H9 (cell line): Measurements from ENCODE around the gene LINC00632. TPM values are rescaled to one million over a fixed set of nuclear protein-coding genes. Genes with fewer than 3 reads are reported as not detected.

Experiments used
- DNase-seq: peaks from one replicate; pipeline ENCODE4 v3.0.0-alpha.2; 2017
- H2AFZ ChIP-seq: one replicate; pipeline ENCODE4 v1.6.1; 2013; ENCODE audit warnings: mild to moderate bottlenecking, low read length, control low read depth, moderate library complexity
- H2AK5ac ChIP-seq: 2 replicates; pipeline ENCODE4 v1.6.1; 2013; ENCODE audit warnings: low read length, control low read depth, mixed read lengths; ENCODE audit not compliant: insufficient read length
- H2BK120ac ChIP-seq: one replicate; pipeline ENCODE4 v1.6.1; 2013; ENCODE audit warnings: low read depth, mild to moderate bottlenecking, low read length, control low read depth, inconsistent platforms; ENCODE audit not compliant: poor library complexity, severe bottlenecking
- H2BK12ac ChIP-seq: 2 replicates; pipeline ENCODE4 v1.6.1; 2013; ENCODE audit warnings: low read length, control low read depth, mixed read lengths, low read depth; ENCODE audit not compliant: insufficient read length
- H2BK15ac ChIP-seq: 2 replicates; pipeline ENCODE4 v1.6.1; 2013; ENCODE audit warnings: low read depth, low read length, control low read depth
- H2BK20ac ChIP-seq: one replicate; pipeline ENCODE4 v1.6.1; 2013; ENCODE audit warnings: low read depth, mild to moderate bottlenecking, low read length, control low read depth, inconsistent platforms; ENCODE audit not compliant: poor library complexity, severe bottlenecking
- H2BK5ac ChIP-seq: 2 replicates; pipeline ENCODE4 v1.6.1; 2013; ENCODE audit warnings: low read length, control low read depth, mixed read lengths; ENCODE audit not compliant: insufficient read length
- H3K14ac ChIP-seq: 2 replicates; pipeline ENCODE4 v1.6.1; 2013; ENCODE audit warnings: low read length, control low read depth; ENCODE audit not compliant: insufficient read depth
- H3K18ac ChIP-seq: 2 replicates; pipeline ENCODE4 v1.6.1; 2013; ENCODE audit warnings: low read depth, mild to moderate bottlenecking, mixed read lengths, low read length, control low read depth; ENCODE audit not compliant: insufficient read length
- H3K23ac ChIP-seq: 2 replicates; pipeline ENCODE4 v1.6.1; 2013; ENCODE audit warnings: low read length, control low read depth, mixed read lengths, low read depth; ENCODE audit not compliant: insufficient read length
- H3K23me2 ChIP-seq: 2 replicates; pipeline ENCODE4 v1.6.1; 2013; ENCODE audit warnings: low read depth, mild to moderate bottlenecking, mixed read lengths, low read length, control low read depth; ENCODE audit not compliant: insufficient read length, poor library complexity, severe bottlenecking
- H3K27ac ChIP-seq: 2 replicates; pipeline ENCODE4 v1.5.1; 2013; ENCODE audit warnings: low read length, control low read depth, mixed read lengths, low read depth; ENCODE audit not compliant: insufficient read length
- H3K27me3 ChIP-seq: 2 replicates; pipeline ENCODE4 v1.6.1; 2013; ENCODE audit warnings: low read length, control low read depth, inconsistent platforms; ENCODE audit not compliant: insufficient read depth
- H3K4ac ChIP-seq: 2 replicates; pipeline ENCODE4 v1.6.1; 2013; ENCODE audit warnings: low read depth, mild to moderate bottlenecking, control low read depth, inconsistent platforms, low read length, moderate library complexity
- H3K4me1 ChIP-seq: 2 replicates; pipeline ENCODE4 v1.6.1; 2013; ENCODE audit warnings: low read length, control low read depth, inconsistent platforms; ENCODE audit not compliant: insufficient read depth
- H3K4me2 ChIP-seq: 2 replicates; pipeline ENCODE4 v1.6.1; 2013; ENCODE audit warnings: low read length, control low read depth, mixed read lengths; ENCODE audit not compliant: insufficient read length, insufficient read depth
- H3K56ac ChIP-seq: 2 replicates; pipeline ENCODE4 v1.6.1; 2013; ENCODE audit warnings: low read depth, mild to moderate bottlenecking, mixed read lengths, low read length, control low read depth; ENCODE audit not compliant: insufficient read length
- H3K79me1 ChIP-seq: 2 replicates; pipeline ENCODE4 v1.6.1; 2013; ENCODE audit warnings: low read depth, mild to moderate bottlenecking, moderate library complexity, low read length, control low read depth, inconsistent platforms; ENCODE audit not compliant: insufficient read depth, poor library complexity, severe bottlenecking
- H3K79me2 ChIP-seq: 2 replicates; pipeline ENCODE4 v1.6.1; 2013; ENCODE audit warnings: low read length, control low read depth, inconsistent platforms; ENCODE audit not compliant: insufficient read depth
- H3K9ac ChIP-seq: 2 replicates; pipeline ENCODE4 v1.6.1; 2013; ENCODE audit warnings: low read length, control low read depth, mixed read lengths; ENCODE audit not compliant: insufficient read length; ENCODE audit errors: extremely low read depth
- H3K9me3 ChIP-seq: one replicate; pipeline ENCODE4 v1.6.1; 2013; ENCODE audit warnings: low read depth, low read length, inconsistent platforms; ENCODE audit not compliant: control insufficient read depth
- H3T11ph ChIP-seq: one replicate; pipeline ENCODE4 v1.6.1; 2013; ENCODE audit warnings: mild to moderate bottlenecking, low read length, control low read depth, inconsistent platforms
- H4K20me1 ChIP-seq: one replicate; pipeline ENCODE4 v1.6.1; 2013; ENCODE audit not compliant: control insufficient read depth, insufficient read length, insufficient read depth
- H4K5ac ChIP-seq: 2 replicates; pipeline ENCODE4 v1.6.1; 2013; ENCODE audit warnings: low read depth, mild to moderate bottlenecking, mixed read lengths, low read length, control low read depth; ENCODE audit not compliant: insufficient read length
- H4K8ac ChIP-seq: replicated peaks from 2 replicates; pipeline ENCODE4 v1.6.1; 2013; ENCODE audit warnings: low read length, control low read depth, mixed read lengths, low read depth; ENCODE audit not compliant: insufficient read length
- H4K91ac ChIP-seq: 2 replicates; pipeline ENCODE4 v1.6.1; 2013; ENCODE audit warnings: low read depth, mild to moderate bottlenecking, moderate library complexity, mixed read lengths, low read length, control low read depth; ENCODE audit not compliant: insufficient read length
- H3K27ac Mint-ChIP-seq, 3 experiments: 2 replicates in 2 of 3; 3 replicates in 1 of 3; pipeline ENCODE4 v1.8.0; 2020 to 2021; ENCODE audit warnings: mixed read lengths in 3 of 3, mild to moderate bottlenecking in 1 of 3, moderate library complexity in 1 of 3
- H3K27me3 Mint-ChIP-seq: 2 replicates; pipeline ENCODE4 v1.8.0; 2021; ENCODE audit warnings: low read depth, mild to moderate bottlenecking, moderate library complexity, mixed read lengths
- H3K36me3 Mint-ChIP-seq, 3 experiments: 2 replicates in 2 of 3; 3 replicates in 1 of 3; pipeline ENCODE4 v1.8.0; 2020 to 2021; ENCODE audit warnings: low read depth in 3 of 3, mixed read lengths in 3 of 3; ENCODE audit not compliant: insufficient read depth in 1 of 3
- H3K4me1 Mint-ChIP-seq, 2 experiments: 2 replicates each; pipeline ENCODE4 v1.8.0; 2020; ENCODE audit warnings: mixed read lengths in 2 of 2
- H3K4me3 Mint-ChIP-seq, 2 experiments: 2 replicates in 1 of 2; 3 replicates in 1 of 2; pipeline ENCODE4 v1.8.0; 2020 to 2021; ENCODE audit warnings: mild to moderate bottlenecking in 2 of 2, mixed read lengths in 2 of 2, moderate library complexity in 1 of 2
- H3K9me3 Mint-ChIP-seq, 2 experiments: 2 replicates in 1 of 2; 3 replicates in 1 of 2; pipeline ENCODE4 v1.8.0; 2020; ENCODE audit warnings: mild to moderate bottlenecking in 2 of 2, mixed read lengths in 2 of 2, moderate library complexity in 1 of 2
- CTCF ChIP-seq: fragments of 200-600 bp; sonication (generic); conservative IDR thresholded peaks from 3 replicates; pipeline ENCODE4 v1.8.0; 2021; ENCODE audit warnings: antibody characterized with exemption, mild to moderate bottlenecking
- total RNA-seq: library from RNA; stranded (reverse); gene quantifications from 2 replicates; pipeline ENCODE4 v1.2.1, GENCODE V29; 2021

LINC00632 gene
- total RNA-seq, 1 experiment from 2014 or later: 46.3 TPM

GRCh38 chrX:140744085-140744484 is 34.5 kb downstream of the LINC00632 start:
- Histone ChIP-seq H3K4me1 (peaks cover 8% of the 10 kb centered on the region), H2AFZ (no peak overlapping the region), H4K5ac (no peak overlapping the region), H2BK15ac (no peak overlapping the region), H3K4ac (no peak overlapping the region), H3K9ac (no peak overlapping the region), H3K27ac (no peak overlapping the region), H3K23ac (no peak overlapping the region), H2BK12ac (no peak overlapping the region), H4K91ac (no peak overlapping the region), H3K79me2 (no peaks in the 10 kb centered on the region), H3K27me3 (no peaks in the 10 kb centered on the region), H3K4me2 (no peak overlapping the region), H3K9me3 (no peaks in the 10 kb centered on the region), H3K56ac (no peak overlapping the region), H2BK5ac (no peak overlapping the region), H3K18ac (no peak overlapping the region), H3K79me1 (no peaks in the 10 kb centered on the region), H2BK120ac (no peak overlapping the region), H3K14ac (no peak overlapping the region), H3T11ph (no peak overlapping the region), H3K23me2 (no peaks in the 10 kb centered on the region), H2BK20ac (no peak overlapping the region), H4K8ac (no peak overlapping the region), H4K20me1 (no peaks in the 10 kb centered on the region), H2AK5ac (no peak overlapping the region)
- Mint-ChIP-seq H3K4me1 (0 out of 4 replicates have a peak, but pooled peaks cover 0 to 3% of the 10 kb centered on the region in 2 experiments), H3K27ac (no peak overlapping the region), H3K9me3 (peaks cover 0 to 59% of the 10 kb centered on the region in 2 experiments; a peak in 2 of 5 replicates), H3K36me3 (no peaks in the 10 kb centered on the region), H3K4me3 (no peak overlapping the region), H3K27me3 (no peaks in the 10 kb centered on the region)
- TF ChIP-seq CTCF: no peak
- DNase-seq: no peak
